ENCODE measurements around the gene FAM131A. TPM values are rescaled to one million over a fixed set of nuclear protein-coding genes. Genes with fewer than 3 reads are reported as not detected.
"Not testable (repeated sequence)": the region's sequence is repeated elsewhere in the genome, so short reads cannot be mapped to it uniquely, and the experiment has no call there.

Gene FAM131A
- total and polyA plus RNA-seq, 7 experiments from 2014 or later: 2.2 to 13.4 (median 8.2) TPM

GRCh38 chr3:184339451-184340135 is 2.2 kb downstream of the FAM131A start:
- peaks cover 18 to 37% (median 25%) of the 10 kb centered on the region in 7 donors for H3K4me1 Mint-ChIP-seq
- H3K4me3 ChIP-seq (ENCODE audit: low read length); H3K27me3 ChIP-seq (ENCODE audit: control insufficient read depth in 2 of 2, insufficient read depth in 2 of 2, low read length in 2 of 2); H3K4me3 Mint-ChIP-seq; H3K27me3 Mint-ChIP-seq; H3K4me1 ChIP-seq (ENCODE audit: control insufficient read depth in 2 of 2, insufficient read depth in 2 of 2, low read length in 2 of 2); CTCF ChIA-PET; intact Hi-C loops (cut with micrococcal nuclease); POLR2A ChIA-PET; H3K27ac Mint-ChIP-seq; DNase-seq; H3K9me3 ChIP-seq (ENCODE audit: control insufficient read depth in 2 of 3, low read length in 3 of 3); ATAC-seq; H3K36me3 Mint-ChIP-seq; H3K9me3 Mint-ChIP-seq; H3K27ac ChIP-seq (ENCODE audit: low read depth, low read length): not testable (repeated sequence)
- H3K36me3 ChIP-seq (ENCODE audit: control insufficient read depth in 2 of 3, insufficient read depth in 3 of 3, low read length in 3 of 3): peaks cover 0 to 28% (median 0%) of the 10 kb centered on the region in 3 experiments

GRCh38 chr3:184341925-184342324 is 4.5 kb downstream of the FAM131A start:
- ATAC-seq: no peak
- no peak overlapping the region for H3K27ac ChIP-seq (ENCODE audit: low read depth, low read length)
- H3K4me3 ChIP-seq (ENCODE audit: low read length): no peak overlapping the region
- H3K36me3 ChIP-seq (ENCODE audit: control insufficient read depth in 2 of 3, insufficient read depth in 3 of 3, low read length in 3 of 3): peaks cover 0 to 24% (median 0%) of the 10 kb centered on the region in 3 experiments
- Mint-ChIP-seq H3K4me1 (peaks cover 11 to 23% (median 15%) of the 10 kb centered on the region in 7 donors), H3K36me3 (peaks cover 0 to 8% (median 0%) of the 10 kb centered on the region in 5 donors), H3K4me3 (no peak overlapping the region), H3K9me3 (no peaks in the 10 kb centered on the region), H3K27ac (no peak overlapping the region), H3K27me3 (no peaks in the 10 kb centered on the region)
- ChIA-PET POLR2A (interaction anchor here (0.6 kb wide), 1 partner anchor 15 kb away, joined by 3 read pairs; no protein-coding TSS in a partner anchor), CTCF (no interaction called here)
- no peaks in the 10 kb centered on the region for H3K9me3 ChIP-seq (ENCODE audit: control insufficient read depth in 2 of 3, low read length in 3 of 3)
- no peaks in the 10 kb centered on the region for H3K27me3 ChIP-seq (ENCODE audit: control insufficient read depth in 2 of 2, insufficient read depth in 2 of 2, low read length in 2 of 2)
- intact Hi-C loops (cut with micrococcal nuclease): no loop called here
- H3K4me1 ChIP-seq (ENCODE audit: control insufficient read depth in 2 of 2, insufficient read depth in 2 of 2, low read length in 2 of 2): peaks cover under 1 to 4% of the 10 kb centered on the region in 2 donors
- no peak for DNase-seq

GRCh38 chr3:184343200-184343876 is 5.9 kb downstream of the FAM131A start:
- H3K4me3 ChIP-seq (ENCODE audit: low read length): no peak overlapping the region
- no peaks in the 10 kb centered on the region for H3K4me1 ChIP-seq (ENCODE audit: control insufficient read depth in 2 of 2, insufficient read depth in 2 of 2, low read length in 2 of 2)
- DNase-seq (no peak), ATAC-seq (no peak)
- H3K27ac ChIP-seq (ENCODE audit: low read depth, low read length): no peak overlapping the region
- Mint-ChIP-seq H3K27ac (no peak overlapping the region), H3K36me3 (peaks cover 0 to 8% (median 0%) of the 10 kb centered on the region in 5 donors), H3K4me3 (no peak overlapping the region), H3K27me3 (no peaks in the 10 kb centered on the region), H3K4me1 (peaks cover 0 to 19% (median 4%) of the 10 kb centered on the region in 7 donors), H3K9me3 (no peaks in the 10 kb centered on the region)
- peaks cover 0 to 24% (median 0%) of the 10 kb centered on the region in 3 experiments for H3K36me3 ChIP-seq (ENCODE audit: control insufficient read depth in 2 of 3, insufficient read depth in 3 of 3, low read length in 3 of 3)
- no peaks in the 10 kb centered on the region for H3K27me3 ChIP-seq (ENCODE audit: control insufficient read depth in 2 of 2, insufficient read depth in 2 of 2, low read length in 2 of 2)
- POLR2A ChIA-PET: no interaction called here
- CTCF ChIA-PET: no interaction called here
- H3K9me3 ChIP-seq (ENCODE audit: control insufficient read depth in 2 of 3, low read length in 3 of 3): no peaks in the 10 kb centered on the region
- intact Hi-C loops (cut with micrococcal nuclease): no loop called here

GRCh38 chr3:184344579-184345316 is 7.3 kb downstream of the FAM131A start:
- no peak overlapping the region for H3K27ac Mint-ChIP-seq
- CTCF ChIA-PET: no interaction called here

GRCh38 chr3:184345317-184346144 is 8.1 kb downstream of the FAM131A start:
- Histone ChIP-seq H3K4me3 (ENCODE audit: low read length) (no peak overlapping the region), H3K27me3 (ENCODE audit: control insufficient read depth in 2 of 2, insufficient read depth in 2 of 2, low read length in 2 of 2) (no peaks in the 10 kb centered on the region), H3K9me3 (ENCODE audit: control insufficient read depth in 2 of 3, low read length in 3 of 3) (no peaks in the 10 kb centered on the region), H3K36me3 (ENCODE audit: control insufficient read depth in 2 of 3, insufficient read depth in 3 of 3, low read length in 3 of 3) (peaks cover 0 to 24% (median 0%) of the 10 kb centered on the region in 3 experiments), H3K4me1 (ENCODE audit: control insufficient read depth in 2 of 2, insufficient read depth in 2 of 2, low read length in 2 of 2) (no peaks in the 10 kb centered on the region), H3K27ac (ENCODE audit: low read depth, low read length) (no peak overlapping the region)
- Mint-ChIP-seq H3K36me3 (peaks cover 0 to 8% (median 0%) of the 10 kb centered on the region in 5 donors), H3K4me3 (no peak overlapping the region), H3K27me3 (no peaks in the 10 kb centered on the region), H3K9me3 (no peaks in the 10 kb centered on the region), H3K27ac (no peak overlapping the region), H3K4me1 (peaks cover 0 to 14% (median 4%) of the 10 kb centered on the region in 7 donors)
- intact Hi-C loops (cut with micrococcal nuclease): no loop called here
- DNase-seq (no peak), ATAC-seq (peak; percentile 71)
- POLR2A ChIA-PET: interaction anchor here (0.5 kb wide), 1 partner anchor 200 kb away, joined by 3 read pairs; no protein-coding TSS in a partner anchor
- CTCF ChIA-PET: no interaction called here

More at GRCh38 chr3:184344579-184345316, 7.3 kb downstream of the FAM131A start:
- Mint-ChIP-seq H3K27me3 (no peaks in the 10 kb centered on the region), H3K4me1 (peaks cover 0 to 14% (median 4%) of the 10 kb centered on the region in 7 donors), H3K4me3 (no peak overlapping the region), H3K36me3 (peaks cover 0 to 8% (median 0%) of the 10 kb centered on the region in 5 donors), H3K9me3 (no peaks in the 10 kb centered on the region)
- DNase-seq (no peak), ATAC-seq (no peak)
- no peak overlapping the region for H3K27ac ChIP-seq (ENCODE audit: low read depth, low read length)
- H3K27me3 ChIP-seq (ENCODE audit: control insufficient read depth in 2 of 2, insufficient read depth in 2 of 2, low read length in 2 of 2): no peaks in the 10 kb centered on the region
- H3K9me3 ChIP-seq (ENCODE audit: control insufficient read depth in 2 of 3, low read length in 3 of 3): no peaks in the 10 kb centered on the region
- H3K36me3 ChIP-seq (ENCODE audit: control insufficient read depth in 2 of 3, insufficient read depth in 3 of 3, low read length in 3 of 3): peaks cover 0 to 24% (median 0%) of the 10 kb centered on the region in 3 experiments
- POLR2A ChIA-PET: no interaction called here
- no peaks in the 10 kb centered on the region for H3K4me1 ChIP-seq (ENCODE audit: control insufficient read depth in 2 of 2, insufficient read depth in 2 of 2, low read length in 2 of 2)
- no peak overlapping the region for H3K4me3 ChIP-seq (ENCODE audit: low read length)
- intact Hi-C loops (cut with micrococcal nuclease): no loop called here

- no peaks in the 10 kb centered on the region for H3K4me1 ChIP-seq (ENCODE audit: control insufficient read depth in 2 of 2, insufficient read depth in 2 of 2, low read length in 2 of 2)
Observed at GRCh38 chr3:184346480-184347190, 9.2 kb downstream of the FAM131A start.

More at GRCh38 chr3:184346480-184347190, 9.2 kb downstream of the FAM131A start:
- ATAC-seq (no peak), DNase-seq (no peak)
- Mint-ChIP-seq H3K36me3 (peaks cover 0 to 8% (median 0%) of the 10 kb centered on the region in 5 donors), H3K27ac (no peak overlapping the region), H3K9me3 (no peaks in the 10 kb centered on the region), H3K4me3 (no peak overlapping the region), H3K27me3 (no peaks in the 10 kb centered on the region), H3K4me1 (peaks cover 0 to 5% (median 0%) of the 10 kb centered on the region in 7 donors)
- H3K9me3 ChIP-seq (ENCODE audit: control insufficient read depth in 2 of 3, low read length in 3 of 3): no peaks in the 10 kb centered on the region
- POLR2A ChIA-PET: no interaction called here
- CTCF ChIA-PET: no interaction called here
- intact Hi-C loops (cut with micrococcal nuclease): no loop called here
- H3K27ac ChIP-seq (ENCODE audit: low read depth, low read length): no peak overlapping the region
- H3K27me3 ChIP-seq (ENCODE audit: control insufficient read depth in 2 of 2, insufficient read depth in 2 of 2, low read length in 2 of 2): no peaks in the 10 kb centered on the region
- no peak overlapping the region for H3K4me3 ChIP-seq (ENCODE audit: low read length)
- H3K36me3 ChIP-seq (ENCODE audit: control insufficient read depth in 2 of 3, insufficient read depth in 3 of 3, low read length in 3 of 3): peaks cover 0 to 24% (median 0%) of the 10 kb centered on the region in 3 experiments

All from naive thymus-derived CD4-positive, alpha-beta T cell (primary cell).